ENCODE measurements around the gene ZCCHC8.

ZCCHC8 gene

DNA sequence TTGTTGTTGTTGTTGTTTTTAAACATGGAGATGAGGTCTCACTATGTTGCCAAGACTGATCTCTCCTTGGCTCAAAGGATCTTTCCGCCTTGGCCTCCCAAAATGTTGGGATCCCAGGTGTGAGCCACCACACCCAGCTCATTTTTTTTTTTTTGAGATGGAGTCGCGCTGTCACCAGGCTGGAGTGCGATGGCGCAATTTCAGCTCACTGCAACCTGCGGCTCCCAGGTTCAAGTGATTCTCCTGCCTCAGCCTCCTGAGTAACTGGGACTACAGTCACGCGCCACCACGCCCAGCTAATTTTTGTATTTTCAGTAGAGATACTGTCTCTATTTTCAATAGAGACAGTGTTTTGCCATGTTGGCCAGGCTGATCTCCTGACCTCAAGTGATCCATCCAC lies 73.3 kb downstream of the ZCCHC8 start:
- DNase-seq (ENCODE audit: low spot score): no peak

DNA sequence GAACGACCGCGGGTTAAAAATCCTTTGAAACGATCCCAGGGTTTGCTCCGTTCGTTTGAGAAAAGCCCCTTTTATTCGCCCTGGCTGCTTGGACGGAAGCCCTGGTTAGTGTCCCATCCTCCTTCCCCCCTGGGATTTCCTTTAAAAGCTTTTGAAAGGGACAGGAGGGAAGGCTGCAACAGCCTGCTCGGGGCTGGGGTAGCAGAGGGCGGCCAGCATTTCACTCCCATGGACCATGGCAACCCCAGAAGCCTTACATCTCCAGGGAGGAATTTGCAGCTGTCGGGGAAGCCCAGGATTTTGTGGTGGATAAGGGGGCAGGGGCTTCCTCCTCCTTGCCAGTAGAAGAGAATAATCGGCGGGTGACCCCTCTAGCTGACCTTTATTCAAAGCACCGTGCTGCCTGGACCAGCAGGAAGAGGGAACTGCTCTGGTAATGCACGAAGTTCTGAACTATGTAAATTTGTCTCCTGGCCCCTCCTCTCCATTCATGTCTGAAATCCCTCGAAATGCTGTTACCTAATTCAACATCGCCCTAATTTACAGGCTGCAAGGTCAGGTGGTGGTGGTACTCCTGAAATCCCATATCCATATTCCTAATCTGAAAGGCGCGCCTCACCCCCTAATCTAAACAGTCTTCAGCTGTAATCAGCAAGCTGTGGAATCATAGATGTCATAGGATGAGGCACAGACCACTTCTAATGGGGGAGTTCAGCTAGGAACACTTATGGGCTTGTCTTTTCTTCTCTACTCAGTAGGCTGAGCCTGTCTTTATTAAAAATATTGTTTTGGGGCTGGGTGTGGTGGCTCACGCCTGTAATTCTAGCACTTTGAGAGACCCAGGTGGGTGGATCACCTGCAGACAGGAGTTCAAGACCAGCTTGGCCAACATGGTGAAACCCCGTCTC lies 77.2 kb downstream of the ZCCHC8 start:
- no peak for DNase-seq (ENCODE audit: low spot score)

DNA sequence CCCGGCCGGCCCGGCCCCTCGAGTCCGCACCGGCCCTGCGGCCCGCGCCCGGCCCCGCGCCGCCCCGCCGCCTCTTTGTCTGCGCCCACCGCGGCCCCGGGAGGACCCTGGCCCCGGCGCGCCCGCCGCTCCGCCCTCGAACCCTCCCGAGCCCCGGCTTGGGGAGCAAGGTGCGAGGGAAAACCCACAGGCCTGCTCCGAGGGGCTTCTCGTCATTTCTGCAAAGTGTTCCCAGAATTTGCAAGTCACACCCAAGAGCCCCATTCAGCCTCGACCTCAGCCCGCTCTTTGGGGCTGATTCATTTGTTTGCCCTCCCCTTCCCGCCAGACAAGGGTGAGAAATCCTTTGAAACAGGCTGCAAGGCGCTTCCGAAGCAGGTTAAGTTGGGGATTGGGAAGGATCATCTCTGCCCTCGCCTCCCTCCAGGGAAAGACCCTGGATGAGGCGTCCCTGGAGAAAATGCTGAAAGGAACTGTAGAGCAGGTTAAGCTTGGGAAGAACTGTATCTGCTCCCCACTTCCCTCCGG lies 77.9 kb downstream of the ZCCHC8 start:
- peak; percentile 14 for DNase-seq (ENCODE audit: low spot score)

DNA sequence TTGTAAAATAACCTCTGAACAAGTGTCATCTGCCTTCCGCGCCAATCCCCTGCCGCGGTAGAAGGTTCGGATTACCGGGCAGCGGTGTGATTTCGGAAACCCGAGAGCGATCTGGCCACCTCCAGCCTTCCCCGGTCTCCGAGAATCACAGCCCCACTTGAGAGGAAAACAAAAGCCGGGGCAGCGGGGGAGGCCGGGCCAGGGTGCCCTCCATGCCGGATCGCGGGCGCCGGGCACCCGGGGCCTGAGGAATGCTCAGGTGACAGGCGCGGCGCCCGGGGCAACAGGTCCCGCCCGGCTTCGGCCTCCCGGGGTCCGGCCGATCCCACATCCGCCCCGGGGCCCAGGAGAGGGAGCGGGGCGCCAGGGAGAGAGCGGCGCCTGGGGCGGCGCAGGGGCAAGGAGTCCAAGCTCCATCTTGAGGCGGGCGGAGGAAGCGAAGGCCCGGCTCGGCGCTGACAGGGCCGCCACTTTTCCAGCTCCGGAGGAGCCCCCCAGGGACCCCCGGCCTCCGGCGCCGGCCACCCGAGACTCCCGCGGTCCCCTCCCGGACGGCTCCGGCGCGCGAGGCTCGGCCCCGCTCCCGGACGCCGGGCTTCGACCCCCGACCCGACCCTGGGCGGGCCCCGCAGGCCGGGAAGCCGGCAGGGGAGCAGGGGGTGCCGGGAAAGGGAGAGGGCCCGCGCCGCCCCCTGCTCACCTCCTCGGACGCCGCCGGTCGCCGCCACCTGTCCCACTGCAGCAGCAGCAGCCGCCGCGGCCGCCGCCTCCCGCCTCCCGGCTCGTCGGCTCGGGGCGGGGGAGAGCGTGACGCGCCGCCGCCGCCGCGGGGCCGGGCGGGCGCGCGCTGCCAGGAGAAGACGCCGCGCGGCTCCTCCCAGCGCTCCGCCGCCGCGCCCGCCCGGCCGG lies 78.7 kb downstream of the ZCCHC8 start, which contains the start of gene CLIP1:
TSS of gene CLIP1 (minus strand) at position 849 of the 909 bp plus-strand sequence. CDS start 42,217 bp downstream, outside the sequence.
- DNase-seq (ENCODE audit: low spot score): peak; percentile 43
